WTC11 (cell line): ENCODE measurements around the gene RSAD1. TPM values are rescaled to one million over a fixed set of nuclear protein-coding genes. Genes with fewer than 3 reads are reported as not detected.

Experiments used
- ATAC-seq: fragments of 200-7000 bp; cut with Tn5 transposase; 2 replicates; pipeline ENCODE4 v1.10.0; 2021; ENCODE audit warnings: mild to moderate bottlenecking, moderate library complexity
- CTCF ChIA-PET: fragments of 300-600 bp; sonication (Branson Sonifier 250); formaldehyde crosslinking; loops from one replicate; lab custom pipeline; 2021; ENCODE audit warnings: antibody characterized with exemption; lab: Charles Lee
- POLR2A ChIA-PET: fragments of 350-600 bp; sonication (Branson Sonifier 250); formaldehyde crosslinking; loops from one replicate; lab custom pipeline; 2021; ENCODE audit warnings: antibody characterized with exemption; lab: Charles Lee
- DNase-seq: peaks from one replicate; pipeline ENCODE4 v3.0.0; 2021; ENCODE audit warnings: low spot score
- H3K27ac Mint-ChIP-seq: 2 replicates; pipeline ENCODE4 v1.8.0; 2021; ENCODE audit warnings: mixed read lengths
- H3K27me3 Mint-ChIP-seq: 2 replicates; pipeline ENCODE4 v1.8.0; 2021; ENCODE audit warnings: low read depth, mild to moderate bottlenecking, moderate library complexity, mixed read lengths
- H3K36me3 Mint-ChIP-seq: 2 replicates; pipeline ENCODE4 v1.8.0; 2021; ENCODE audit warnings: mixed read lengths
- H3K4me1 Mint-ChIP-seq: 2 replicates; pipeline ENCODE4 v1.8.0; 2022; ENCODE audit warnings: mixed read lengths
- H3K4me3 Mint-ChIP-seq: 2 replicates; pipeline ENCODE4 v1.8.0; 2021; ENCODE audit warnings: mild to moderate bottlenecking, moderate library complexity, mixed read lengths
- H3K9me3 Mint-ChIP-seq: 2 replicates; pipeline ENCODE4 v1.8.0; 2021; ENCODE audit warnings: mixed read lengths
- AR ChIP-seq: fragments of 250-450 bp; sonication (Bioruptor Pico); IDR thresholded peaks from 2 replicates; pipeline ENCODE4 v1.9.0; 2021; ENCODE audit warnings: mild to moderate bottlenecking
- ATF6 ChIP-seq: sonication (generic); formaldehyde crosslinking; IDR thresholded peaks from 2 replicates; pipeline ENCODE4 v1.8.1; 2023; ENCODE audit warnings: mild to moderate bottlenecking, missing genetic modification reagents
- CREB1 ChIP-seq: sonication (generic); formaldehyde crosslinking; IDR thresholded peaks from 2 replicates; pipeline ENCODE4 v1.8.0; 2023; ENCODE audit warnings: mild to moderate bottlenecking, missing genetic modification reagents
- CREM ChIP-seq: sonication (generic); formaldehyde crosslinking; IDR thresholded peaks from 2 replicates; pipeline ENCODE4 v1.8.1; 2022; ENCODE audit warnings: mild to moderate bottlenecking, missing genetic modification reagents, moderate library complexity
- FOXP1 ChIP-seq: sonication (generic); formaldehyde crosslinking; IDR thresholded peaks from 2 replicates; pipeline ENCODE4 v1.8.0; 2022; ENCODE audit warnings: missing genetic modification reagents, mild to moderate bottlenecking, moderate library complexity, borderline replicate concordance
- NFATC4 ChIP-seq: fragments of 250-450 bp; sonication (Bioruptor Pico); IDR thresholded peaks from 2 replicates; pipeline ENCODE4 v1.9.0; 2021; ENCODE audit warnings: mild to moderate bottlenecking
- NR3C1 ChIP-seq: sonication (generic); formaldehyde crosslinking; conservative IDR thresholded peaks from 2 replicates; pipeline ENCODE4 v1.8.1; 2023; ENCODE audit warnings: low read depth, mild to moderate bottlenecking, missing genetic modification reagents
- PRDM15 ChIP-seq: sonication (generic); formaldehyde crosslinking; IDR thresholded peaks from 2 replicates; pipeline ENCODE4 v1.8.0; 2022; ENCODE audit warnings: missing genetic modification reagents
- RORB ChIP-seq: fragments of 250-450 bp; sonication (Bioruptor Pico); IDR thresholded peaks from 2 replicates; pipeline ENCODE4 v1.9.0; 2021; ENCODE audit warnings: mild to moderate bottlenecking
- SP1 ChIP-seq: sonication (generic); formaldehyde crosslinking; conservative IDR thresholded peaks from 2 replicates; pipeline ENCODE4 v1.8.1; 2022; ENCODE audit warnings: missing genetic modification reagents
- TEAD1 ChIP-seq: sonication (generic); formaldehyde crosslinking; IDR thresholded peaks from 2 replicates; pipeline ENCODE4 v1.8.0; 2022; ENCODE audit warnings: mild to moderate bottlenecking, missing genetic modification reagents
- TP53 ChIP-seq: sonication (generic); formaldehyde crosslinking; IDR thresholded peaks from 2 replicates; pipeline ENCODE4 v1.8.1; 2023; ENCODE audit warnings: mild to moderate bottlenecking, missing genetic modification reagents
- ZNF232 ChIP-seq: sonication (generic); formaldehyde crosslinking; IDR thresholded peaks from 2 replicates; pipeline ENCODE4 v1.8.0; 2022; ENCODE audit warnings: mild to moderate bottlenecking, missing genetic modification reagents
- ZNF281 ChIP-seq: sonication (generic); formaldehyde crosslinking; IDR thresholded peaks from 2 replicates; pipeline ENCODE4 v1.8.0; 2023; ENCODE audit warnings: mild to moderate bottlenecking, missing genetic modification reagents
- total RNA-seq: library from RNA; stranded (reverse); gene quantifications from 3 replicates; pipeline ENCODE4 v1.2.3, GENCODE V29; 2021
- TF ChIP-seq, protein P1 (sequence below): sonication (generic); formaldehyde crosslinking; conservative IDR thresholded peaks from 2 replicates; pipeline ENCODE4 v1.8.1; 2023; ENCODE audit warnings: mild to moderate bottlenecking, low read depth, missing genetic modification reagents, moderate library complexity
- TF ChIP-seq, protein P2 (sequence below): sonication (generic); formaldehyde crosslinking; IDR thresholded peaks from 2 replicates; pipeline ENCODE4 v1.8.1; 2022; ENCODE audit warnings: missing genetic modification reagents, borderline replicate concordance

Gene RSAD1
- total RNA-seq, 1 experiment from 2014 or later, result 35.1 TPM

DNA sequence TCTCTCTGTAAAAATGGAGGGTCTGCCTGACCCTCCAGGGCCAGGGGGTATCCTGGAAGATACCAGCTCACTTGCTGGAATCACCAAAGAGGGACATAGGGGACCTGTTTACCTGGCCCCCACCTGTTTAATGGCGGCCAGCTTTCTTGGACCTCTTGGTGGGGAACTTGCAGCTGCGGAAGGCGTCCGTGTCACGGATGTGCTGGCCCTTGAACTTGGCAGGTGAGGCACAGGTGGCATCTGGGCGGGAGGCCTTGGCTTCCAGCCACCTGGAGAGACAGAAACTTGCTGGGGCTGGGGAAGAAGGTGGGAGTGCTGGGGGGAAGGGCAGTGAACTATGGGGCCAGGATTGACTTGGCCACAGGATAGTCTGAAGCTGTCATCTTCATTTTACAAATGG, 13.5 kb upstream of the RSAD1 start:
- no peak overlapping the region for H3K4me3 Mint-ChIP-seq
- H3K4me1 Mint-ChIP-seq, result peaks cover 15% of the 10 kb centered on the region
- DNase-seq, result no peak
- H3K27me3 Mint-ChIP-seq, result peaks cover 27% of the 10 kb centered on the region
- CTCF ChIA-PET, result no interaction called here
- no peaks in the 10 kb centered on the region for H3K36me3 Mint-ChIP-seq
- TF ChIP-seq, protein P1, sequence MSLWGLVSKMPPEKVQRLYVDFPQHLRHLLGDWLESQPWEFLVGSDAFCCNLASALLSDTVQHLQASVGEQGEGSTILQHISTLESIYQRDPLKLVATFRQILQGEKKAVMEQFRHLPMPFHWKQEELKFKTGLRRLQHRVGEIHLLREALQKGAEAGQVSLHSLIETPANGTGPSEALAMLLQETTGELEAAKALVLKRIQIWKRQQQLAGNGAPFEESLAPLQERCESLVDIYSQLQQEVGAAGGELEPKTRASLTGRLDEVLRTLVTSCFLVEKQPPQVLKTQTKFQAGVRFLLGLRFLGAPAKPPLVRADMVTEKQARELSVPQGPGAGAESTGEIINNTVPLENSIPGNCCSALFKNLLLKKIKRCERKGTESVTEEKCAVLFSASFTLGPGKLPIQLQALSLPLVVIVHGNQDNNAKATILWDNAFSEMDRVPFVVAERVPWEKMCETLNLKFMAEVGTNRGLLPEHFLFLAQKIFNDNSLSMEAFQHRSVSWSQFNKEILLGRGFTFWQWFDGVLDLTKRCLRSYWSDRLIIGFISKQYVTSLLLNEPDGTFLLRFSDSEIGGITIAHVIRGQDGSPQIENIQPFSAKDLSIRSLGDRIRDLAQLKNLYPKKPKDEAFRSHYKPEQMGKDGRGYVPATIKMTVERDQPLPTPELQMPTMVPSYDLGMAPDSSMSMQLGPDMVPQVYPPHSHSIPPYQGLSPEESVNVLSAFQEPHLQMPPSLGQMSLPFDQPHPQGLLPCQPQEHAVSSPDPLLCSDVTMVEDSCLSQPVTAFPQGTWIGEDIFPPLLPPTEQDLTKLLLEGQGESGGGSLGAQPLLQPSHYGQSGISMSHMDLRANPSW, result no peak
- TF ChIP-seq NR3C1 (no peak), TP53 (CRISPR knock-in tag) (no peak), PRDM15 (CRISPR knock-in tag) (no peak), FOXP1 (CRISPR knock-in tag) (no peak), SP1 (CRISPR knock-in tag) (no peak), TEAD1 (CRISPR knock-in tag) (no peak), RORB (no peak), ZNF232 (CRISPR knock-in tag) (no peak), CREM (CRISPR knock-in tag) (no peak), AR (CRISPR knock-in tag) (no peak)
- TF ChIP-seq, protein P2, sequence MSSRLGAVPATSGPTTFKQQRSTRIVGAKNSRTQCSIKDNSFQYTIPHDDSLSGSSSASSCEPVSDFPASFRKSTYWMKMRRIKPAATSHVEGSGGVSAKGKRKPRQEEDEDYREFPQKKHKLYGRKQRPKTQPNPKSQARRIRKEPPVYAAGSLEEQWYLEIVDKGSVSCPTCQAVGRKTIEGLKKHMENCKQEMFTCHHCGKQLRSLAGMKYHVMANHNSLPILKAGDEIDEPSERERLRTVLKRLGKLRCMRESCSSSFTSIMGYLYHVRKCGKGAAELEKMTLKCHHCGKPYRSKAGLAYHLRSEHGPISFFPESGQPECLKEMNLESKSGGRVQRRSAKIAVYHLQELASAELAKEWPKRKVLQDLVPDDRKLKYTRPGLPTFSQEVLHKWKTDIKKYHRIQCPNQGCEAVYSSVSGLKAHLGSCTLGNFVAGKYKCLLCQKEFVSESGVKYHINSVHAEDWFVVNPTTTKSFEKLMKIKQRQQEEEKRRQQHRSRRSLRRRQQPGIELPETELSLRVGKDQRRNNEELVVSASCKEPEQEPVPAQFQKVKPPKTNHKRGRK (CRISPR knock-in tag), result no peak
- POLR2A ChIA-PET, result no interaction called here
- ATAC-seq, result no peak
- no peaks in the 10 kb centered on the region for H3K9me3 Mint-ChIP-seq
- H3K27ac Mint-ChIP-seq, result no peak overlapping the region

DNA sequence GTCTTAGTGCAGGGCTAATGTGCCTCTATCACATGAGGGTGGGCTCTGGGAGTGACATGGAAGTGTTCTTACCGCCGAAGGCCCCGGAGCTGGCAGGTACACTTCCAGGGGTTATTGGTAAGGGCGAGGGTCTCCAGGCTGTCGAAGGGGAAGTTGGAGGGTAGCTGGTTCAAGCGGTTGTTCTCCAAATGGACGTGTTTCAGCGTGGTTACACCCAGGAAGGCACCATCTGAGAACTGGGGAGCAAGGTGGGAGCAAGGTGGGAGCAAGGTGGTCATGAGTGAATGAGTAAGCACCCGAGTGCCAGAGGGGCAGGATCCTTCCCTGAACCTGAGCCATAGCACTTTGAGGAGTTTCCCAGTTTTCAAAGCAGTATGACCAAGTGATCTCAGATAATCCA, 13.0 kb upstream of the RSAD1 start:
- H3K27me3 Mint-ChIP-seq, result peaks cover 27% of the 10 kb centered on the region
- ChIA-PET CTCF (no interaction called here), POLR2A (no interaction called here)
- H3K9me3 Mint-ChIP-seq, result no peaks in the 10 kb centered on the region
- no peak overlapping the region for H3K27ac Mint-ChIP-seq
- no peak overlapping the region for H3K4me3 Mint-ChIP-seq
- no peak for DNase-seq
- peaks cover 19% of the 10 kb centered on the region for H3K4me1 Mint-ChIP-seq
- no peaks in the 10 kb centered on the region for H3K36me3 Mint-ChIP-seq
- ATAC-seq, result no peak
- no peak for TF ChIP-seq NFATC4
- TF ChIP-seq CREB1 (CRISPR knock-in tag), result no peak
- TF ChIP-seq CREM (CRISPR knock-in tag), result no peak
- TF ChIP-seq ZNF281 (CRISPR knock-in tag), result no peak
- no peak for TF ChIP-seq ATF6 (CRISPR knock-in tag)
- TF ChIP-seq PRDM15 (CRISPR knock-in tag), result no peak
